ENCODE measurements around the gene LRP1. TPM values are rescaled to one million over a fixed set of nuclear protein-coding genes. Genes with fewer than 3 reads are reported as not detected.

LRP1 gene
- total RNA-seq, 2 donors from 2014 or later: 53.5 to 198 TPM

DNA sequence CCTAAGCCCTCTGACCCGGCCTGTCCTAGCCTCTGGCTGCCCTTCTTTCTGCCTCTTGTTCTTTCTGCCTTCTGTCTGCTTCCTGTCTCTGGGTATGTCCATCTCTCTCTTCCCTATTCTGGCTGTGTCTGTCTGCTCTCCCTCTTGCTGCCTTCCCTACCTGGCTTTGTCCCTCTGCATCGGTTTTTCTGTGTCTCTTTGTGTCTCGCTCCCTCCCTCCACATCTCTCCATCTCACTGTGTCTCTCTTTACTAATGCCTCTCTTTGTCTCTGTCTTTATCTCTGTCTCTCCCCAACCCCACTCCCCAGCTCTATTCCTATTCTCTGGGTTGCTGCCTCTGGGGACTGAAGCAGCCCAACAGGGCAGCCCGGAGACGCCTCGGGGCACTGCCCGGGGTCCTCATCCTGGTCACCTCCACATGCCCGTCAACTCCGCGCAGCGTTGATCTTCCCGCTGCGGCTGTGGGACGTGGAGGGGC lies 111.3 kb downstream of the LRP1 start:
- DNase-seq (ENCODE audit: low spot score): no peak
- no peak for TF ChIP-seq POLR2A (IDR thresholded peaks at IDR 0.05)
- intact Hi-C loops (cut with DNase I): loop anchor here (1.0 kb wide), 1 partner anchor 25 kb away; no protein-coding TSS in a partner anchor
- H3K4me1 ChIP-seq (replicated peaks): peaks cover 30% of the 10 kb centered on the region
- 3% methylated on average over 14 of the region's 14 CpGs for WGBS
- no peaks in the 10 kb centered on the region for H3K27me3 ChIP-seq (replicated peaks; ENCODE audit: insufficient read depth)
- H3K9me3 ChIP-seq: no peaks in the 10 kb centered on the region
- no peaks in the 10 kb centered on the region for H3K36me3 ChIP-seq
- peak overlapping the region; percentile 26 to 41 for H3K4me3 ChIP-seq
- H3K27ac ChIP-seq: no peak overlapping the region

DNA sequence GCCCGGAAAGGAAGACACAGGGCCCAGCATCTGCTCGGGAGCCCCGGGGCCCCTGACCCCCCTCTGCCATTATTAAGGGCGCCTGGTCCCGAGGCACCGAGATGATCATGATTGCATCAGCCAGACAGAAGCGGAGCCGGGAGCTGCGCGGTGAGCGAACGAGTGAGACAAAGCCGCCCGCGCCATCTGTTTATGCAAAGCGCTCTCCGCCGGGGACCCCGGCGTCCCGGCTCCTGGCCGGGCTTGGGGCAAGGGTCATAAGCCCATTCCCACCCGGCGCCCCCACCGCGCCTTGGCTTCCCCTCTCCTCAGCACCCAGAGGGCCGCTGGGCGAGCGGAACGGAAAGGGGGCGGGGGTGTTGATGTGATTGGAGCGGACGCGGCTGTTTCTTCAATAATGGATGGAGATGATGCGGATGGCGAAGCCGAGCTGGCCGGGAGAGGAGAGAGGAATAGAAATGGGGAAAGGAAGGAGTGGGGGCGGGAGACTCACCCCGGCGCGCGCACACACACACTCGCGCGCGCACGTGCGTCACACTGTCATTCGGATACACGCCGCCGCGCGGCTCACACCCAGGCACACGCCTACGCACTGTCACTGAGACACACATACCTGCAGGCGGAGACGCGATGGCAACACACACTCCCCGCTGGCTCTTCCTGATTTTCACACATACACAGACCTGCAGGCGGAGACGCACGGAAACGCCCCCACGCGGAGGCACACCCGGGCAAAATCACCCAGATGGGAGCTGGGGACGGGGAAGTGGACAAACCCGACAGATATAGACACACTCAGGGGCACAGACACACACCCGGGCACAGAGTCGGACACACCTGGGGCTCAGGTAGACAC lies 112.0 kb downstream of the LRP1 start:
- WGBS: under 1% methylated on average over 71 of the region's 72 CpGs
- peak overlapping the region; percentile 26 to 41 for H3K4me3 ChIP-seq
- intact Hi-C loops (cut with DNase I): no loop called here
- H3K36me3 ChIP-seq: no peaks in the 10 kb centered on the region
- peaks cover 30% of the 10 kb centered on the region for H3K4me1 ChIP-seq (replicated peaks)
- H3K9me3 ChIP-seq: no peaks in the 10 kb centered on the region
- DNase-seq (ENCODE audit: low spot score): peak; percentile 43
- no peak overlapping the region for H3K27ac ChIP-seq
- TF ChIP-seq, protein P1, sequence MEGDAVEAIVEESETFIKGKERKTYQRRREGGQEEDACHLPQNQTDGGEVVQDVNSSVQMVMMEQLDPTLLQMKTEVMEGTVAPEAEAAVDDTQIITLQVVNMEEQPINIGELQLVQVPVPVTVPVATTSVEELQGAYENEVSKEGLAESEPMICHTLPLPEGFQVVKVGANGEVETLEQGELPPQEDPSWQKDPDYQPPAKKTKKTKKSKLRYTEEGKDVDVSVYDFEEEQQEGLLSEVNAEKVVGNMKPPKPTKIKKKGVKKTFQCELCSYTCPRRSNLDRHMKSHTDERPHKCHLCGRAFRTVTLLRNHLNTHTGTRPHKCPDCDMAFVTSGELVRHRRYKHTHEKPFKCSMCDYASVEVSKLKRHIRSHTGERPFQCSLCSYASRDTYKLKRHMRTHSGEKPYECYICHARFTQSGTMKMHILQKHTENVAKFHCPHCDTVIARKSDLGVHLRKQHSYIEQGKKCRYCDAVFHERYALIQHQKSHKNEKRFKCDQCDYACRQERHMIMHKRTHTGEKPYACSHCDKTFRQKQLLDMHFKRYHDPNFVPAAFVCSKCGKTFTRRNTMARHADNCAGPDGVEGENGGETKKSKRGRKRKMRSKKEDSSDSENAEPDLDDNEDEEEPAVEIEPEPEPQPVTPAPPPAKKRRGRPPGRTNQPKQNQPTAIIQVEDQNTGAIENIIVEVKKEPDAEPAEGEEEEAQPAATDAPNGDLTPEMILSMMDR (IDR thresholded peaks at IDR 0.05): peak in 2 of 4 experiments; percentile 24 to 26
- peak; percentile 11 for TF ChIP-seq POLR2AphosphoS5 (IDR thresholded peaks at IDR 0.05)
- no peak for TF ChIP-seq POLR2A (IDR thresholded peaks at IDR 0.05)
- no peaks in the 10 kb centered on the region for H3K27me3 ChIP-seq (replicated peaks; ENCODE audit: insufficient read depth)

DNA sequence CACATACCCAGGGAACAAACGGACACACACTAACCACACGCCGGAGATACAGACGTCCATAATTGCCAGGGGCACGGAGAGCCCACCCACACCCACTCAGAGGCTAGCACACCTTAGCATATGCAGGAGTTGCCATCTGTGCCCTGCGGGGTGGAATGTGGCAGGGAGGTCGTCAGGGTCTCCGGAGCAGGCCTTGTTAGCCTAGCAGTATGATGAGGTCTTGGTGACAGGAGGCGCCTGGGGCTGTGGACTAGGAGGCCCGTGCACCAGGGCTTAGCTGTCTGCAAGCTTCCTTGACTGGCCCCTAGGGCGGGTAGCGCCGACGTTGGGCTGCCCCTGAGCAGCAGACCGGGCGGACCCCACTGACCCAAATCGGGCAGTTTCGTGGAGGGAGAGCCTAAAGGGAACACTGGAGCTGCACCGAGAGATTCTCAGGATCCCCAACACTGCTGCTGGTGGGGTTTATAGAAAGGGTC lies 112.7 kb downstream of the LRP1 start:
- Histone ChIP-seq H3K27ac (no peak overlapping the region), H3K4me1 (replicated peaks) (peaks cover 30% of the 10 kb centered on the region), H3K9me3 (no peaks in the 10 kb centered on the region), H3K27me3 (replicated peaks; ENCODE audit: insufficient read depth) (no peaks in the 10 kb centered on the region), H3K4me3 (peak overlapping the region; percentile 26 to 41), H3K36me3 (no peaks in the 10 kb centered on the region)
- TF ChIP-seq, protein P1 (IDR thresholded peaks at IDR 0.05): no peak
- TF ChIP-seq POLR2AphosphoS5 (IDR thresholded peaks at IDR 0.05): no peak
- TF ChIP-seq POLR2A (IDR thresholded peaks at IDR 0.05): no peak
- no peak for DNase-seq (ENCODE audit: low spot score)
- intact Hi-C loops (cut with DNase I): no loop called here
- 20% methylated on average over 19 of the region's 19 CpGs for WGBS

DNA sequence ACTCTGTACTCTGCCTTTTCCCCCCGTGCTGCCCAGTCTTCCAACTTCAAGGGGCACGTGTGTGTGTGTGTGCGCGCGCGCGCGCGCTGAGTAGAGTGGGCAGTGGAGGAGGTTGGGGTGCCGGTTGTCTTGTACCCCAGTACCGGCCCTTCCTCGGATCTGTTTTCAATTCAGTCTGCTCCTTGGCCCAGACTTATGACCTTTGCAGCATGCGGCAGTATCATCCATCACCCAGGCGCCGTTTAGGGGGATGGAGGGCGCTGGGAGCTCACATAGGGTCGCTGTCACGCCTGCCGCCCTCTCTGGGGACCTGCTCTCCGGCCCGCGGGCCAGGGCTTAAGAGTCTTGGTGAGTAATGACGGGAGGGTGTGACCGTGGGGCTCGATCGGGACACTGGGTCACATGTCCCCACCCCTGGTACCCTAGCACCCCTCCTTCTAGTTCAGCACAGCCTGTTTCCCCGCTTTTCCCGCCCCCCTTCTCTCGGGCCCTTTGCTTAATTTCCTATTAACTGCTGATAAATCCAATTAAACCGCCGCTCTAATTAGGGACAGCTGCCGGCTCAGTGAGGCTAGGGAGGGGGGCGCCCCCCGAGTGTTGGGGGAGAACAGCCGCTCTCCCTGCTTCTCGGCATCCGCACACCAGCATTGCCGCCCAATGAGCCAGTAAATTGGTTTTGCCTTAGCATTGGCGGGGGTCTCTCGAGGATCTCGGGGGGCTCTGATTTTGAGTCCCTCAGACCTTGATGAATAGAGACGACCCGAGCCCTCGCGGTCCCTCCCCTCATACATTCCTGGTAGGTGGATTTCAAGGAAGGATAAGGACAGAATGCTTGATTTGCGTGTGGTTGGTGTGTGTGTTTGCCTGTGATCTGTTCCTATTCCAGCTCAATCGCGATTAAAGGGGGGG lies 113.4 kb downstream of the LRP1 start:
- Histone ChIP-seq H3K9me3 (no peaks in the 10 kb centered on the region), H3K27ac (no peak overlapping the region), H3K4me1 (replicated peaks) (peaks cover 30% of the 10 kb centered on the region), H3K4me3 (no peak overlapping the region), H3K36me3 (no peaks in the 10 kb centered on the region), H3K27me3 (replicated peaks; ENCODE audit: insufficient read depth) (no peaks in the 10 kb centered on the region)
- DNase-seq (ENCODE audit: low spot score): no peak
- TF ChIP-seq, protein P1 (IDR thresholded peaks at IDR 0.05): no peak
- WGBS: 15% methylated on average over 47 of the region's 48 CpGs
- intact Hi-C loops (cut with DNase I): no loop called here

DNA sequence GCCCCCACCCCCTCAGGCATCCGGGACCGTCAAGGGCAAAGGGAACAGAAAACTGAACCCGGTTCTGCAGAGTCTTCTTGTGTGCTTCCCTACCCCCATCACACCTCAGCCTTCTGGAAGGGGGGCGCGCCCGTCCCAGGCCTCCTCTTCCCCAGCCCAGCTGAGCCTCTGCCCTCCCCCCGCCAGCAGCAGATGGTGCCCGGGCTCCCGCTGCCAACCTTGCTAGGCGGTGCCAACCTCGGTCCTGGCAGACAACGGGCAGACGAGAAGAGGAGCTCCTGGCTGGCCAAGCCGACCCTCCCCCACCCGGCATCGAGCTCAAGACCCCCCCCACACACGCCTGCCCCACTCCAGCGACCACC lies 114.0 kb downstream of the LRP1 start:
- Histone ChIP-seq H3K27ac (no peak overlapping the region), H3K9me3 (no peaks in the 10 kb centered on the region), H3K4me1 (replicated peaks) (peaks cover 30% of the 10 kb centered on the region), H3K27me3 (replicated peaks; ENCODE audit: insufficient read depth) (no peaks in the 10 kb centered on the region), H3K4me3 (peak overlapping the region; percentile 18 to 24), H3K36me3 (no peaks in the 10 kb centered on the region)
- TF ChIP-seq, protein P1 (IDR thresholded peaks at IDR 0.05): no peak
- TF ChIP-seq POLR2AphosphoS5 (IDR thresholded peaks at IDR 0.05): no peak
- TF ChIP-seq POLR2A (IDR thresholded peaks at IDR 0.05): no peak
- intact Hi-C loops (cut with DNase I): no loop called here
- DNase-seq (ENCODE audit: low spot score): peak; percentile 58
- under 1% methylated on average over 18 of the region's 18 CpGs for WGBS

Measured in prostate gland (tissue), 2 donors.